GM10248 (cell line): Measurements from ENCODE around the gene ARL6.

Experiments
- CTCF ChIA-PET: fragments of 300-600 bp; sonication (Branson Sonifier 250); formaldehyde crosslinking; extraction: SDS; loops from one replicate; lab custom pipeline; 2021; ENCODE audit warnings: antibody characterized with exemption; lab: Yijun Ruan, JAX
- POLR2A ChIA-PET: fragments of 350-650 bp; sonication (Branson Sonifier 250); formaldehyde crosslinking; extraction: SDS; loops from one replicate; lab custom pipeline; 2020; ENCODE audit warnings: antibody characterized with exemption; lab: Yijun Ruan, JAX
- DNase-seq: peaks from one replicate; pipeline ENCODE4 v3.0.0; 2012; ENCODE audit errors: extremely low spot score
- TF ChIP-seq, protein P1 (sequence below): IDR thresholded peaks from 2 replicates; pipeline ENCODE4 v1.5.1; 2012; ENCODE audit warnings: mild to moderate bottlenecking, low read depth; ENCODE audit errors: extremely low read depth, missing control alignments, control extremely low read depth

Gene ARL6

DNA sequence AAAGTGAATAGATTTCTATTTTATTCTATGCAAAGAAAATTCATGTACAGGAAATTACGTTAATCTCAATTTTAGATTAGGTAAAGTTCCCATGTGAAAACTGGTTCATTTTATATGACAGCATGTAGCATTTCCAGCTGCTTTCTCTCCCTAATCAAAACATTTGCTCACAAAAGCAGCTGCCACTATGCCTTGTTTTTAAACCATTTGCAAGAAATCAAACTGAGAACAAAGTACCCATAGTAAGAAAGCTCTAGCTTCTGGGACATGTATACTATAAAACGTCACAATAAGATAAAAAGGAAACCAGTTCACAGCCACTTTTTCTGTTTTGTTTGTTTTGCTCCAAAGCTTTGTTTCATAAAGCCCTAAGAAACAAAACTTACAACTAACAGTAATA, 52.3 kb downstream of the ARL6 start:
- POLR2A ChIA-PET, result no interaction called here
- no peak for DNase-seq
- TF ChIP-seq, protein P1, sequence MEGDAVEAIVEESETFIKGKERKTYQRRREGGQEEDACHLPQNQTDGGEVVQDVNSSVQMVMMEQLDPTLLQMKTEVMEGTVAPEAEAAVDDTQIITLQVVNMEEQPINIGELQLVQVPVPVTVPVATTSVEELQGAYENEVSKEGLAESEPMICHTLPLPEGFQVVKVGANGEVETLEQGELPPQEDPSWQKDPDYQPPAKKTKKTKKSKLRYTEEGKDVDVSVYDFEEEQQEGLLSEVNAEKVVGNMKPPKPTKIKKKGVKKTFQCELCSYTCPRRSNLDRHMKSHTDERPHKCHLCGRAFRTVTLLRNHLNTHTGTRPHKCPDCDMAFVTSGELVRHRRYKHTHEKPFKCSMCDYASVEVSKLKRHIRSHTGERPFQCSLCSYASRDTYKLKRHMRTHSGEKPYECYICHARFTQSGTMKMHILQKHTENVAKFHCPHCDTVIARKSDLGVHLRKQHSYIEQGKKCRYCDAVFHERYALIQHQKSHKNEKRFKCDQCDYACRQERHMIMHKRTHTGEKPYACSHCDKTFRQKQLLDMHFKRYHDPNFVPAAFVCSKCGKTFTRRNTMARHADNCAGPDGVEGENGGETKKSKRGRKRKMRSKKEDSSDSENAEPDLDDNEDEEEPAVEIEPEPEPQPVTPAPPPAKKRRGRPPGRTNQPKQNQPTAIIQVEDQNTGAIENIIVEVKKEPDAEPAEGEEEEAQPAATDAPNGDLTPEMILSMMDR, result no peak
- CTCF ChIA-PET, result interaction anchor here (0.7 to 3.4 kb wide), 7 partner anchors 13 to 512 kb away, joined by 3 to 11 read pairs (median 3); no protein-coding TSS in a partner anchor

DNA sequence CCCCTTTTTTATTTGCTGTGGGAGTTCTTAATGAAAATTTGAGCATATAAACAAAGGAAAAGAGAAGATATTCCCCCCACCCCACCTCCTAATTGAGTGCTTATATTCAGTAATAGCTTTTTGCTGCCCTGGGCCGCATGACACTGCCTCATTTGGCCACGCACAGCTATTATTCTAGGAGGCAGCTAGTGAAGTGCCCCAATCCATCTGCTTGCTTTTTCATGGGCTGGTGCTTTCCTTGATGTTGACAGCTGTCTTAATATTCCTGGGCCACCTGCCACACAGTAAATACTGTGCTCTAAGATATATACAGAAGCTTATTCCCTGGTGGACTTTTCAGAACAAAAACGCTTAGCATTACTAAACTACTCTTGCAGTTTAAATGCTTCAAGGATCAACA, 53.4 kb downstream of the ARL6 start:
- ChIA-PET CTCF (interaction anchor here (0.9 to 1.5 kb wide), 4 partner anchors 18 to 511 kb away, joined by 3 to 4 read pairs (median 4); no protein-coding TSS in a partner anchor), POLR2A (no interaction called here)
- TF ChIP-seq, protein P1, result no peak
- DNase-seq, result no peak

DNA sequence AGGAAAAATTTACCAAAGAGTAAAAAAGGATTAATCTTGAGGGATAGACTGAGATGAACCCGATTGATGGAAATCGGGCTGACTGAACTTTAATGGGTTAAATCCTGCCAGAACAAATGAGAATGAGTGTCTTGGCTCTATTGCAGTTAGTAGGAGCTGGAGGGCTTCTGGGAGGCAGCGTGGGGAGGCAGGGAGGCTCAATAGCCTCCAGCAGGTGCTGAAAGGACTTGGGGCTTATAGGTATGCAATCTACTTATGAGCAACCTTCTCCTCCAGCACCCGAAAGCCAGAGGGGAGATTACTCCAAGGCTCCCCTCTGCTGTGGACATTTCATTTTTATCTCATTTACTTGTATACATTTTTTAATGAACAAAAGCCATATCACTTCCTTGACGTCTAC, 56.2 kb downstream of the ARL6 start:
- TF ChIP-seq, protein P1, result no peak
- DNase-seq, result no peak
- ChIA-PET POLR2A (no interaction called here), CTCF (interaction anchor here (1.2 to 3.3 kb wide), 5 partner anchors 8 to 204 kb away, joined by 3 to 13 read pairs (median 8); no protein-coding TSS in a partner anchor)

DNA sequence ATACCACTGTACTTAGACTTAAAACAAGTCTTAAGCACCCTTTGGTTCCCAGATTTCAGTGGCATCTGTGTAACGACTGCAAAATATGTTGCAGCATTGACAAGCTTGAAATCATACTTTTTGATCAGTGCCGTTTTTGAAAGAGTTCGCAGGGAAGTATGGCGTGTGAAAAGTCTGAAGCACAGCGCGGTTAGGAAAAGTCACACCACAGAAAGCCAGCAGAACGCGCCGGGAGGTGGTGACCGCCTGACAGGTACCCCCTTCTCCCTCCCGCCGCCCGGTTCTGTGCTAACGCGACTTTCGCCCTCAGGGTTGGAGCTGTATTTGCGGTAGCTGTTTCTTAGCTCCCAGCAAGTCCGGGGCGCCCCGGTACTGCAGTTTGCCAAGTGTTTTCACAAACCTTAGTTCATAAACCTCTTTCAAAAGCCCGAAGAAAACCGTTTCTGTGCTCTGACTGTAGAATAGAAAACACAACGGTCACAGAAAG, 56.8 kb downstream of the ARL6 start:
- ChIA-PET POLR2A (interaction anchor here (1.2 kb wide), 1 partner anchor 150 kb away, joined by 5 read pairs; no protein-coding TSS in a partner anchor), CTCF (interaction anchor here (0.6 to 3.3 kb wide), 11 partner anchors 9 to 218 kb away, joined by 3 to 13 read pairs (median 6); no protein-coding TSS in a partner anchor)
- peak; percentile 26 for DNase-seq
- TF ChIP-seq, protein P1, result no peak

DNA sequence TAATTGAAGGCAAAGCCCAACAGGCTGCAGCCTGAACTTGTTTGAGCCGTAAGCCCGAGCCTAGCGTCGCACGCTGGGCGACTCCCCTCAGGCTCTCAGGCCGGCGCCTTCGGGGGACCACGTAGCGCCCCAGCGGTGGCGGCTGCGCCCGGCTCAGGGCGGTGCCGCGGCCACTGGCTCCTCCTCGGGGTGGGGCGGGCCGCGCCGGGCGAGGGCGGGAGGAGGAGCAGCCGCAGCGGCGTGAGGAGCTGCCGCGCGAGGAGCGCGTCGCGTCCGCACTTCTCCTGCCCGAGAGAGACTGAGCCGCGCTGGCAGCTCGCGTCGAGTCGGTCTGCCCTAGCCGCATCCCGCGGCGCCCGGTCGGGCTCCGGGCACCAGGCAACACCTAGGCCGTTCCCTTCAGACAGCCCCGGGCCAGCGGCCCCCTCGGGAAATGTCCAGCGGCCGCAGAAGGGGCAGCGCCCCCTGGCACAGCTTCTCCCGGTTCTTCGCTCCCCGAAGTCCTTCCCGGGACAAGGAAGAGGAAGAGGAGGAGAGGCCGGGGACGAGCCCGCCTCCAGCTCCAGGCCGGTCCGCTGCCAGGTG, 57.3 kb downstream of the ARL6 start, which contains the start of gene CRYBG3:
Gene CRYBG3, plus strand, starts transcription at position 238 of the 585 bp plus-strand sequence. Its CDS starts 196 bp downstream, at position 434.
- TF ChIP-seq, protein P1, result peak; percentile 11
- POLR2A ChIA-PET, result interaction anchor here (0.6 to 1.2 kb wide), 2 partner anchors 150 to 694 kb away, joined by 3 to 5 read pairs; no protein-coding TSS in a partner anchor
- DNase-seq, result peak; percentile 94
- CTCF ChIA-PET, result interaction anchor here (0.6 to 3.3 kb wide), 12 partner anchors 8 to 217 kb away, joined by 3 to 13 read pairs (median 6); no protein-coding TSS in a partner anchor

DNA sequence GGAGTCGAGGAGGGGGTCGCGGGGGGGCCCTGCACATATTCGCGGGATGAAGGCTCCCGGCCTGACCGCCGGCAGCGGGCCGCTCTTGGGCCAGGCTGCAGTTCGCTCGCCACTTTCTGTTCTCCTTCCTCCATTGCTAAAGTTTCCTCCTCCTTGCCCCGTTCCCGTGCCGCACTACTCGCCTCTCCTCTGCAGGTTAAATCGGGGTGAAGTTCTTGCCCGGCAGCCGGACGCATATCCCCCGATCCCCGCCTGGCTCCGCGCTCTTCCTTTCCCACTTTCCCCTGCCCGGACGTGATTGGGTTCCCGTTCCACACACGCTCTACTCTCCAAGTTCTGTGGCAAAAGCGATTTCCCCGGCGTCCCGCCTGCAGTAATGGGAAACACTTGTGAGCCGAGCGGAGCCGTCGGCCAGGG, 57.8 kb downstream of the ARL6 start:
- CTCF ChIA-PET, result interaction anchor here (0.8 to 3.3 kb wide), 11 partner anchors 9 to 217 kb away, joined by 3 to 13 read pairs (median 6); no protein-coding TSS in a partner anchor
- POLR2A ChIA-PET, result interaction anchor here (0.6 to 1.2 kb wide), 2 partner anchors 149 to 695 kb away, joined by 3 to 5 read pairs; no protein-coding TSS in a partner anchor
- DNase-seq, result peak; percentile 43
- TF ChIP-seq, protein P1, result no peak
